Measurements from ENCODE around the gene SLC5A1.

SLC5A1 gene

GRCh38 chr22:32052244-32052643 lies 9.2 kb downstream of the SLC5A1 start:
- DNase-seq: no peak

DNA sequence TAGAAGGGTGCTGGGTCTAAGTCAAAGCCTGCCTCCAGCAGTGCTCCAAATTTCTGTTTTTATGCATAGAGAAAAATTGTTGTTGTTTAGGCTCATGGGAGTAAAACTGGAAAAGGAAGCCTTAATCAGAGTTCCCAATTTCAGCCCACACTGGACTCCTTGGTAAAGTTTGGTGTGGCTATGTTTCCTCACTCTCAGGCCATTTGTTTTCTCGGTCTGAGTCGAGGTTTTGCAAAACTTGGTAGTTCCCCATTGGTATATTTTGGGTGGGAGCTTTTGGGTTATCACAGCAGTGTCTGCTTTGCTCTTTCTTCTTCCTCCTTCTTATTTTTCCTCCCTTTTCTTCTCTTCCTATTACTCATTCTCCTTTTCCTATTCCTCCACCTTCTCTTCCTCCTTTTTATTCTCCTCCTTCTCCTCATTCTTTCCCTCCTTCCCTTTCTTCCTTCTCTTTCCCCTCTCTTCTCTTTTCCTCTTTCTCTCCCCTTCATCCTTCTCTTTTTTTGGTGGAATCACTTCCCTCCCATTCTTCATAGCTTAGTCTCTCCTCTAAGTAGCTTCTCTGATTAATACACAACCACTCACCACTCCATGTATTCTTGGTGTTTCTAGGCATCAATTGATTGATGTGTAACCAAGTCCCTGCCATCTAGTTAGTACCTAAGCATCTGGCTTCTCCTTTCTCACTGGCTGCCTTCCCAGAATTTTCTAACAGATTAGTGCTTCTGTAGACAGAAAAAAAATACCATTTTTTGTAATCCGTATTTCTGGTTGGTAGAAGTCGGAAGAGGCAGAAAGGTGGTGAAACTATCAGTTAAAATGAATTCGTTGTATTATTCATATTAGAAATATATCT lies 10.1 kb downstream of the SLC5A1 start:
- no peak for DNase-seq

GRCh38 chr22:32055069-32055468 lies 12.0 kb downstream of the SLC5A1 start:
- no peak for DNase-seq

DNA sequence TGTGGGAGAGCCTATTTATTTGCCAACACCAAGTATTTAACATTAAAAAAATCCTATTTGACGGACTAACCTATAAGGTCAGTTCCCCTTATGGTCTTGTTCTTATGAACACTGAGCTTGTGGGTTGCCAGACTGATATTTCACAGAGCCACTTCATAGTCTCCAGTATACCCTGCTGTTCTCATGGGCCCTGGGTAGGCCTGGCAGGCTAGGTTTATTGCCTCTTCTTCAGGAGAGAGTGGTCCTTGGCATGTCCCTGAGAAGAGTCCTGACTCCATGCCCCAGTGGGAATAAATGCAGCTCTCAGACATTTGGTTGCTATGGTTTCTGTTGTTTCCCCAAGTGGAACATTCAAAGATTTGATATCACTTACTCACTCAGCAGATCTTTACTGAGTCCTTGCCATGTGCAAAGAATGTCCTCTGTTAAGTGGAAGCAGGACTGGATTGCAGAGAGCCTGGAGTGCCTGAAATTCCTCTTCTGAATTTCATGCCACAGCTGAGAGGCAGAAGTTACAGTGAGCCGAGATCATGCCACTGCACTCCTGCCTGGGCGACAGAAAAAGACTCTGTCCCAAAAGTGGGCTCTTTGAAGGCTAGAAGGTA lies 15.7 kb downstream of the SLC5A1 start:
- DNase-seq: no peak

DNA sequence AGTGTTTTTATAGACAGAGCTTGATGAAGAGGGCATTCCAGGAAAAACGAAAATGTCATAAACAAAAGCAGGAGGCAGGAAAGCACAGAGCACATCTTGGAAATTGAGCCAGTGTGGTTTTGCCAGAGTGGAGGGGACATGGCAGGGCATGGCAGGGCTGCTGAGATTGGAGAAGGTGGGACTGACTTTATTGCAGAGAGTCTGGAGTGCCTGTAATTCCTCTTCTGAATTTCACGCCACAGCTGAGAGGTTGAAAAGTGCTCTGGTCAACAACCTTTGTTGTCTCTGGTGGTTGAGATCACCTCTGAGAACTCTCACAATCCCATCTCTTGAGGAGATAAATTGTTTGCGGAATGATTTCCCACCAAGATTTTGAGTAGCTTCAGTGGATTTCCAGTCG lies 16.4 kb downstream of the SLC5A1 start:
- no peak for DNase-seq

DNA sequence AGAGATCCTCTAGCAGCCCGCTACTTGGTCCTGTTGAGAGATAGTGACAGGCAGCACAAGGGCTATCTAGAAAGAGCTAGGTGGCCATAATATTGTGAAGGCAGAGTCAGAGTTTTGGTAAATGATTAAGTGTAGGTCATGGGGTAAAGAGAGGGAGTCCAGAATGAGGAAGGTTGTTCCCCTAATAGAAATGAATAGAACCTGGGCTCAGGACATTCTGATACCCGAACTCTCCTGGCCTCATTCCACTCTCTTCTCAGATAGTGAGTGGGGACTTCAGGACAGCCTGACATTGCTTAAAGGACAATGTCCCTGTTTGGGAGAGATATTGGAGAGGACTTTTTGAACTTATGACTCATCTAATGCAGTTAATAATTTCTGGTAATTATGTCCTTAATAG lies 20.6 kb downstream of the SLC5A1 start:
- DNase-seq: no peak

- no peak for DNase-seq
Observed at GRCh38 chr22:32066820-32067219, 23.8 kb downstream of the SLC5A1 start.

DNA sequence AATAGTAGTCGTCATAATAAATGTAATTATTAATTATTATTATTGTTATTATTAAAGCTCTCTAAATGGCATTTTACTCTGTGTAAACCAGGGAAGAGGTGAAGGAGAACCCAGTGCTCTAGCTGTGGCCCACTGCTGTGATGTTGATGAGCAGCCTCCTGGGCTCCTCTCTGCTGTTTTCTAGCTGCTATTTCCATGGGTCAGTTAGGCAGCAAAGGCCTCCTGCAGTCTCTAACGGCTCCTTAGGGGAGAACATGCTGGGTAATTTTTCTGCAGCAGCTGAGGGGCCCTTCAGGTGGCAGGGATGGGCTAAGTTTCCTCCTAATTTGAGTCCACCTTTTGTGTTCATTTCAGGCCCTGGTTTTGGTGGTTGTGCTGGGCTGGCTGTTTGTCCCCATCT lies 24.6 kb downstream of the SLC5A1 start:
- DNase-seq: no peak

DNA sequence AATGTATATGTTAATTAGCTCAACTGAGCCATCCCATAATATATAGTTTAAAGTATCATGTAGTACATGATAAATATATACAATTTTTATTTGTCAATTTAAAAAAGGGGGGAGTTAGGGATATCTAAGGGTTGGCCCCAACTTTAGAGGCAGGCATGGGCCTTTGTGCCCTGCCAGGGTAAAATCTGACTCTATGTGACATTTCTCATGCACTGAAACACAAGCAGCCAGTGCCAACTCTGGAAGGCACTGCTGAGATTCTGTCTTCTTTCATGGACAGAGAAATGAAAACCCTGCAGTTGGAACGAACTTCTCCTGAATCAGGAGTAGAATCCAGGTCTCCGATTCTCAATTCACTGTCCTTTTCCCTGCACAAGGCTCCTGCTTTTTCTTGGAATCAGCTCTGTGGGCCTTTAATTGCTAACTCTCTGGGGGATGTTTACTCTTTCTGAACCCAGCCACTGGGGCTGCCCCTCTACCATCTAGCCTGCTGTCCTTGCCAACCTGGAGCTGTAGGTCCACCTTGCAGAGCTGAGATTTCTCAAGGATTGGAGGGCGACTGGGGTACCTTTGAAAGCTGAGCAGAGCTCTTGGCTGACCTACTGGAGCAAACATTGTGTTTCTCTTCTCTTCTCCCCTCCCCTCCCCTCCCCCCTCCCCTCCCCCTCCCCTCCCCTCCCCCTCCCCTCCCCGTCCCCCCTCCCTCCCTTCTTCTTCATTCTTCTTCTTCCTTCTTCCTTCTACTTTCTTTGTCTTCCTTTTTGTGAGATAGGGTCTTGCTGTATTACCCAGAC lies 26.7 kb downstream of the SLC5A1 start:
- no peak for DNase-seq

GRCh38 chr22:32073262-32073661 lies 30.2 kb downstream of the SLC5A1 start:
- no peak for DNase-seq

DNA sequence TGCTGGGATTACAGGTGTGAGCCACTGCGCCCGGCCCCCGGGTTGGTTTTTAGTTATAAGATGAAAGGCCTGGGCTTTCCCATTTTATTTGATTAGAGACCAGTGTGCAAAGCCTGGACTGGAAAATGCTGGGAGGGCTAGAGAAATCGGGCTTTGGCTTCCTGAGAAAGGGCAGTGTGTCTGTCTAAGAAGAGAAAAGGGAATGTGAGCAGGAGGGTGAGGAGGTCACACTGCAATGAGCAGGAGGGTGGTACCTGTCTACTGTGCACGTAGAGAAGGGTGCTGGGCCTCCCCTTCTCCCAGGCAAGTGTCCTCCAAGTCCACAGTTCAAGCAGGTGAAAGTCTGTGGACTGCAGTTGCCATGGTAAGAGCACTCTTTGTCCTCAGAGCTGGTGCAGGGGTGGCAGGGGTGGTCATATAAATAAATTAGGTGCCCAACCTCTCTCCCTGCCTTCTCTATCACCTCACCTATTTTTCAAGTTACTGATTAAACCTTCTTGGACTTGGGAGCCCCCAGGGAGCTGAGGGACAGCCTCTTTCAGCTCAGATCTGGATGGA lies 30.8 kb downstream of the SLC5A1 start:
- DNase-seq: no peak

DNA sequence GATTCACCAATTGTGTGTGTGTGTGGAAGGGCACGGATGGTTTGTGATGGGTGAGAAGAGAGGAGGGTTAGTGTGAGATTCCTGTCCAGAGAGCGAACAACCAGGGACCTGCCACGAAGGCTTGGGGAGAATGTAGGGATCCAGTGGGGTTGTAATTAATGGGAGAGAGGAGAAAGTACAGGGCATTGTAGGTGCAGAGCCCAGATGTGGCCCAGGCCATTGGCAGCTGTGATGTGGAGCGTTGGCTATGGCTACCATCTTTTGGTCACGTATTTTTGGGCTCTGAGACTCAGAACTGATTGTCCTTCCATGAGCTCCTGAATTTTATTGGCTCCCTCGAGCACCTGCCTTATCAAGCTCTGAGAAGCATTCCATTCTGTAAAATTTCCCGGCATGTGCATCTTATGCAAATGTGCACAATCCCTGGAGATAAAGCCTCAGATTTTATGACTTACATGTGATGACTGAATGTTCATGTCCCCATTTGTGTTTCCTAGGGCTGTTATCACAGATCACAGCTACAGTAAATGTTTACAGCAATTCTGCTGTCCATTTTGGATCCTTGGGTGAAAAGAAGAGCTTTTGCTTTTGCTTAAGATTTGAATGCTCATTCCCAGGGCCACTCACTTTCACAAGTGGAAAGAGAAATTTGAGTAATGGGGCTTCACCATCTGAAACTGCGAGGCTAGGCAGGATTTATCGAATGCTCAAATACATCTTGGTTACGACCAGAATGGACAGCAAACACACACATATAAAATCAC lies 33.1 kb downstream of the SLC5A1 start:
- DNase-seq: no peak

DNA sequence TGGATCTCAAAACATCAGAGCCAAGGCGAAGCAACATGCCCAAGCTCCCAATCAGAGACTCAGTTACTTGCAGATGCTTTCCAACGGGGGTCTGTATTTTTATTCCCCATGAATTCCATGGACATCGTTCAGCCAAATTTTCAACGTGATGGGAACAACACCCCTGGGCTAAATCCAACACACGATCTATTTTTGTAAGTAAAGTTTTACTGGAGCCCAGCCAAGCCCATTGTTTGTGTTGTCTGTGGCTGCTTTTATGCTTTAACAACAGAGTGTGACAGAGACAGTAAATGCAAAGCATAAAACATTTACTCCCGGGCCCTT lies 33.7 kb downstream of the SLC5A1 start:
- no peak for DNase-seq

DNA sequence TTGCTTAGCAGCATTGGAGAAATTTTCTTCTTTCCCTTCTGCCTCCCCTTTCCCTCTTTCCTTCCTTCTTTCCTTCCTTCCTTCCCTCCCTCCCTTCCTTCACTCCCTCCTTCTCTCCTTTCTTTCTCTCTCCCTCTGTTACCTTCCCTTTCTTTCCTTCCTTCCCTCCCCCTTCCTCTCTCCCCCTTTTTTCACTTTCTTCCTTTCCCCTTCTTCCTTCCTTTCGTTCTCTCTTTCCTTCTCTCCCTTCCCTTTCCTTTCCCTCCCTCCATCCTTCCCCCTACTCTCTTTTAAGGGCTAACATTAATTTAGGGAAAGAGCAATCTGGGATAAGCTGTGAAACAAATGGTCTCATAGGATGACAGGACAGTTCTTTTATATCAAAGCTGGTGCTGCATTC lies 34.1 kb downstream of the SLC5A1 start:
- no peak for DNase-seq

GRCh38 chr22:32079130-32080089 lies 36.3 kb downstream of the SLC5A1 start:
- DNase-seq: no peak

GRCh38 chr22:32080904-32081303 lies 37.8 kb downstream of the SLC5A1 start:
- DNase-seq: no peak

DNA sequence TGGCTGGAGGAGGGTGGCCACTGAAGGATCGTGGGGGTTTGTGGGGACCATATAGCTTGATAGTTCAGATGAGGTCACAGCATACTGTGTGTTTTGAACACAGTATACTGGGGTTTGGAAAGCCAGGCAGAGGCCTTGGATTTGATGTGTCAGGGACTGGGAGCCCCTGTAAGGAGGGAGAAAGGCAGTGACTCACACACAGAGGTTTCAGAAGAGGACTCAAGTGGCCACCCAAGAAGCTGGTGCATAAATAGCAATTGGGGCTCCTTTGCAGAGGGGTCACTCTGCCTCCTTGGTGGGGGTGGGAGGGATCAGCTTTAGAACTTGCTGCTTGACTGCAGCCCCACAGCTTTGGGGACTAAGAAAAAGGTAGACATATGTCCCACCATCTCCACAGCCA lies 39.3 kb downstream of the SLC5A1 start:
- DNase-seq: no peak

DNA sequence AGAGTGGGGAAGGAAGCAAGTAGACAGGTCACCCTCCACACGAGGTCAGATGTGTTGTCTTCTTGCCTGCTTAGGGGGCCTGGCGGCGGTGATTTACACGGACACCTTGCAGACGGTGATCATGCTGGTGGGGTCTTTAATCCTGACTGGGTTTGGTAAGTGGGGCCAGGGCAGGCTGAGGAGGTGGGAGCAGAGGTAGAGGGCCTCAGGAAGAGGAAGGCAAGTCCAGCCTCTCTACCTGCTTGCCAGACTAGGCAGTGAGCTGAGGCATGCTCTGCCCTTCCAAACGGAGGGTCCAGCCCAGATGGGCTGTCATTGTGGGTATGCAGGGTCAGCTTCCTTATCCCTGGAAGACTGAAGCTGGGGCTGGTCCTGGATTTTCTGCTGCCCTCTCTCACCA lies 39.9 kb downstream of the SLC5A1 start:
- DNase-seq: no peak

GRCh38 chr22:32083814-32084213 lies 40.8 kb downstream of the SLC5A1 start:
- DNase-seq: no peak

GRCh38 chr22:32088084-32088483 lies 45.0 kb downstream of the SLC5A1 start:
- no peak for DNase-seq

DNA sequence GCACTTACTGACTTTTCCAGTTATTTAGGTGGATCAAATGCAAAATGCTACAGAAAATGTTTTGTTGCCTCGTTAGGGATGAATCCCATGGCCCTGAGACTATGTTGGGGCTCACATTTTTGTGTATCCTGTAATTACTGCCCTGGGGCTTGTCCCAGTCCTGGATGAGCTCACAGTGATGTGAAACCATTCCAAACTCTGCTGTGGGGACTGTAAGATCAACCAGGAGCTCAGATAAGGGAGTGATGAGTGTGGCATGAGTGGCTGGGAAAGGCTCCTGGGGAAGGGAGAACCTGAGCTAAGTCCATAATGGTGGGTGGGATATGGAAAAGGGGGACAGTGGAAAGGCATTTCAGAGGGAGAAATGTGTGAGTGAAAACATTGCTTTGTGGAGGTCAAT lies 54.0 kb downstream of the SLC5A1 start:
- DNase-seq: no peak

Measured in GF-D8 (cell line).